B cell (primary cell): ENCODE data around the gene KAT7. TPM values are rescaled to one million over a fixed set of nuclear protein-coding genes. Genes with fewer than 3 reads are reported as not detected.

Source experiments
- ATAC-seq: fragments of 200-7000 bp; cut with Tn5 transposase; one replicate; pipeline ENCODE4 v1.10.0; 2021; ENCODE audit warnings: low read depth, mild to moderate bottlenecking, moderate number of reproducible peaks, moderate library complexity
- CTCF ChIA-PET: fragments of 350-600 bp; sonication (Branson Sonifier 250); formaldehyde crosslinking; loops from one replicate; lab custom pipeline; 2021; ENCODE audit warnings: antibody characterized with exemption, inconsistent platforms; lab: Charles Lee
- POLR2A ChIA-PET: fragments of 350-600 bp; sonication (Branson Sonifier 250); formaldehyde crosslinking; loops from one replicate; lab custom pipeline; 2021; ENCODE audit warnings: antibody characterized with exemption; lab: Charles Lee
- DNase-seq: peaks from one replicate; pipeline ENCODE4 v3.0.0; 2013
- H2AFZ ChIP-seq: 2 replicates; pipeline ENCODE4 v1.6.1; 2012; ENCODE audit warnings: mild to moderate bottlenecking, low read depth, low read length; ENCODE audit not compliant: insufficient read depth, poor library complexity, severe bottlenecking
- H3K27ac ChIP-seq, 2 donors: 1 replicate in 1 of 2; 2 replicates in 1 of 2; pipeline ENCODE4 v1.5.1; 2012 to 2013; ENCODE audit warnings: low read length in 2 of 2, mild to moderate bottlenecking in 2 of 2, moderate library complexity in 1 of 2
- H3K27me3 ChIP-seq, 4 experiments: fragments of 200-600 bp in 1 of 4; sonication (generic) in 1 of 4; replicated peaks in 1 of 4; 1 replicate in 2 of 4; 2 replicates in 2 of 4; pipeline versions ENCODE4 v1.6.1 to v1.7.0; 2013 to 2016; ENCODE audit warnings: low read length in 3 of 4, mild to moderate bottlenecking in 2 of 4, mixed read lengths in 1 of 4, moderate library complexity in 1 of 4; ENCODE audit not compliant: insufficient read depth in 4 of 4, control insufficient read depth in 3 of 4; ENCODE audit errors: control extremely low read depth in 1 of 4
- H3K36me3 ChIP-seq, 2 experiments: replicated peaks in 1 of 2; 1 replicate in 1 of 2; 2 replicates in 1 of 2; pipeline versions ENCODE4 v1.6.1 to v1.7.1; 2013; ENCODE audit warnings: low read length in 1 of 2; ENCODE audit not compliant: insufficient read depth in 2 of 2, control insufficient read depth in 1 of 2; ENCODE audit errors: control extremely low read depth in 1 of 2, extremely low read depth in 1 of 2
- H3K4me1 ChIP-seq, 2 donors: fragments of 200-600 bp in 1 of 2; sonication (generic) in 1 of 2; 1 replicate in 1 of 2; 2 replicates in 1 of 2; pipeline versions ENCODE4 v1.5.1 to v1.6.1; 2013 to 2017; ENCODE audit warnings: low read length in 2 of 2; ENCODE audit not compliant: control insufficient read depth in 2 of 2, insufficient read depth in 2 of 2
- H3K4me2 ChIP-seq: replicated peaks from 2 replicates; pipeline ENCODE3; 2012; ENCODE audit warnings: mild to moderate bottlenecking, low read depth, low read length; ENCODE audit not compliant: poor library complexity, severe bottlenecking
- H3K4me3 ChIP-seq, 5 experiments: fragments of 200-600 bp in 1 of 5; sonication (generic) in 1 of 5; 1 replicate in 3 of 5; 2 replicates in 2 of 5; pipeline versions ENCODE4 v1.5.1 to v1.7.0; 2011 to 2016; ENCODE audit warnings: low read length in 4 of 5, mild to moderate bottlenecking in 4 of 5, low read depth in 2 of 5, control low read depth in 1 of 5, moderate library complexity in 1 of 5; ENCODE audit not compliant: insufficient read depth in 1 of 5; ENCODE audit errors: control extremely low read depth in 1 of 5, extremely low read depth in 1 of 5
- H3K79me2 ChIP-seq: fragments of 200-600 bp; sonication (generic); one replicate; pipeline ENCODE4 v1.6.0; 2016; ENCODE audit warnings: low read length; ENCODE audit not compliant: control insufficient read depth, insufficient read depth
- H3K9ac ChIP-seq: fragments of 200-600 bp; sonication (generic); 2 replicates; pipeline ENCODE4 v1.6.1; 2017; ENCODE audit warnings: mild to moderate bottlenecking, low read length, moderate library complexity
- H3K9me3 ChIP-seq, 3 donors: one replicate each; pipeline versions ENCODE4 v1.6.1 to v1.7.1; 2013; ENCODE audit warnings: low read length in 2 of 3; ENCODE audit not compliant: control insufficient read depth in 2 of 3, insufficient read depth in 1 of 3; ENCODE audit errors: control extremely low read depth in 1 of 3
- H4K20me1 ChIP-seq: 2 replicates; pipeline ENCODE4 v1.6.0; 2012; ENCODE audit warnings: mild to moderate bottlenecking, low read length; ENCODE audit not compliant: insufficient read depth, control insufficient read depth, poor library complexity, severe bottlenecking
- H3K27ac Mint-ChIP-seq: one replicate; pipeline ENCODE4 v1.8.0; 2021; ENCODE audit warnings: mixed read lengths
- H3K27me3 Mint-ChIP-seq: one replicate; pipeline ENCODE4 v1.8.0; 2021; ENCODE audit warnings: mixed read lengths
- H3K4me1 Mint-ChIP-seq: one replicate; pipeline ENCODE4 v1.8.0; 2021; ENCODE audit warnings: mixed read lengths
- H3K4me3 Mint-ChIP-seq: one replicate; pipeline ENCODE4 v1.8.0; 2021; ENCODE audit warnings: mixed read lengths
- H3K9me3 Mint-ChIP-seq: one replicate; pipeline ENCODE4 v1.8.0; 2022; ENCODE audit warnings: mixed read lengths; ENCODE audit not compliant: insufficient read depth
- EZH2 ChIP-seq: IDR thresholded peaks from 2 replicates; pipeline ENCODE4 v1.6.1; 2012; ENCODE audit warnings: borderline replicate concordance, low read depth, mild to moderate bottlenecking, moderate library complexity, low read length; ENCODE audit not compliant: insufficient read depth, poor library complexity, severe bottlenecking
- WGBS: methylation state at CpG from one replicate; pipeline ENCODE4 v1.1.5; 2013; ENCODE audit warnings: missing lambda C conversion rate; ENCODE audit not compliant: insufficient coverage; 5-methylcytosine and 5-hydroxymethylcytosine counted together
- intact Hi-C: fragments of 100-400 bp; cut with micrococcal nuclease; formaldehyde crosslinking; loops from one replicate; pipeline ENCODE4 v1.10.0; 2022
- polyA plus RNA-seq: library from polyadenylated mRNA; depleted of rRNA; stranded (reverse); fragments of >200 nt; gene quantifications from 2 replicates; pipeline ENCODE4 v1.2.3, GENCODE V29; 2012
- total RNA-seq, 2 donors: library from RNA; stranded (reverse); fragments of 120-200 nt in 1 of 2; gene quantifications; 1 replicate in 1 of 2; 2 replicates in 1 of 2; pipeline versions ENCODE4 v1.2.3 to v1.2.4, GENCODE V29; 2013 to 2022
- TF ChIP-seq, protein P1 (sequence below): fragments of 200-600 bp; IDR thresholded peaks from one replicate; pipeline ENCODE4 v1.8.0; 2022; ENCODE audit warnings: antibody characterized with exemption, mild to moderate bottlenecking

Gene KAT7
- total and polyA plus RNA-seq, 2 donors (not counting 1 experiment from before 2014, with no cell fraction given), result 16.7 to 124 TPM

DNA sequence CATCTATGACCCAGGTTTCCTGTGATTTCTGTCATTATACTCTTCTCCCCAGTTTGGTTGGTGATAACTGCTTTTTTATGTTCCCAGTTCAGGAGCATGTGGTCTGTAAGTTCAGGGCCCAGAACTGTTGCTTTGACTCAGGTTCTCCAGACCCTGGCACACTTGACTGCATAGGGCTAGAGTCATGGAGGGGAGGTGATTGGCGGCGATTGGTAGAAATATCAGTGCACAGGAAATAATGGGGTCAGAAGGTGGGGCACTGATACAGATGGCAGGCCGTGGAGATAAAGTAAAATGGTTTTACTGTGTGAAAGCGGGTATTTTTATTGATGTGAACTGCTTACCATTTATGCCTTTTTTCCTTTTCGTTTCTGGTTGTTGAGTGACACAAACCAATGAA is 30.7 kb downstream of the KAT7 start:
- Histone ChIP-seq H3K27me3 (no peaks in the 10 kb centered on the region), H3K9me3 (no peaks in the 10 kb centered on the region), H3K4me3 (no peak overlapping the region), H4K20me1 (peaks cover 28% of the 10 kb centered on the region), H3K4me2 (no peak overlapping the region), H3K4me1 (no peaks in the 10 kb centered on the region), H3K79me2 (peaks cover 2% of the 10 kb centered on the region), H3K27ac (no peak overlapping the region), H3K9ac (no peak overlapping the region), H2AFZ (no peak overlapping the region), H3K36me3 (peaks cover 27 to 88% of the 10 kb centered on the region in 2 experiments)
- H3K4me1 Mint-ChIP-seq, result no peaks in the 10 kb centered on the region
- H3K9me3 Mint-ChIP-seq, result no peaks in the 10 kb centered on the region
- WGBS, result 96% methylated on average over 4 of the region's 5 CpGs
- ChIA-PET POLR2A (no interaction called here), CTCF (no interaction called here)
- H3K4me3 Mint-ChIP-seq, result no peak overlapping the region
- no peaks in the 10 kb centered on the region for H3K27me3 Mint-ChIP-seq
- intact Hi-C loops, result no loop called here
- ATAC-seq (no peak), DNase-seq (no peak)
- no peak overlapping the region for H3K27ac Mint-ChIP-seq
- no peak for TF ChIP-seq EZH2
- TF ChIP-seq, protein P1, sequence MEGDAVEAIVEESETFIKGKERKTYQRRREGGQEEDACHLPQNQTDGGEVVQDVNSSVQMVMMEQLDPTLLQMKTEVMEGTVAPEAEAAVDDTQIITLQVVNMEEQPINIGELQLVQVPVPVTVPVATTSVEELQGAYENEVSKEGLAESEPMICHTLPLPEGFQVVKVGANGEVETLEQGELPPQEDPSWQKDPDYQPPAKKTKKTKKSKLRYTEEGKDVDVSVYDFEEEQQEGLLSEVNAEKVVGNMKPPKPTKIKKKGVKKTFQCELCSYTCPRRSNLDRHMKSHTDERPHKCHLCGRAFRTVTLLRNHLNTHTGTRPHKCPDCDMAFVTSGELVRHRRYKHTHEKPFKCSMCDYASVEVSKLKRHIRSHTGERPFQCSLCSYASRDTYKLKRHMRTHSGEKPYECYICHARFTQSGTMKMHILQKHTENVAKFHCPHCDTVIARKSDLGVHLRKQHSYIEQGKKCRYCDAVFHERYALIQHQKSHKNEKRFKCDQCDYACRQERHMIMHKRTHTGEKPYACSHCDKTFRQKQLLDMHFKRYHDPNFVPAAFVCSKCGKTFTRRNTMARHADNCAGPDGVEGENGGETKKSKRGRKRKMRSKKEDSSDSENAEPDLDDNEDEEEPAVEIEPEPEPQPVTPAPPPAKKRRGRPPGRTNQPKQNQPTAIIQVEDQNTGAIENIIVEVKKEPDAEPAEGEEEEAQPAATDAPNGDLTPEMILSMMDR, result no peak

DNA sequence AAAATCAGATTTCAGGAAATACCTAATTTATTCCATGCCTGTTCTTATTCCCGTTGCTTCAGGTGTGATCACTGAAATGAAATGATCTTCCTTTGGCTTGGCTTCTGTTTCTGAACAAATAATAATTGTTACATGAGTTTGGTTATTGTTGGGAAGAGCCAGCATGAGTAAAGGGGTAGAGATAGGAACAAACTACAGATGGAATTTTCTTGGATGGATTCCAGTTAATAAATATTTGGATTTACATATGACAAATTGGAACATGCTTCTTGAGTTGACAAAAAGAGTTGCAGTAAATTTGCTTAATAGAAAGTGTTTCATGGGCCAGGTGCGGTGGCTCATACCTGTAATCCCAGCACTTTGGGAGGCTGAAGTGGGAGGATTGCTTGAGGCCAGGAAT is 31.2 kb downstream of the KAT7 start:
- Histone ChIP-seq H2AFZ (no peak overlapping the region), H3K79me2 (no peaks in the 10 kb centered on the region), H3K27me3 (no peaks in the 10 kb centered on the region), H3K9me3 (no peaks in the 10 kb centered on the region), H3K9ac (no peak overlapping the region), H3K4me1 (no peaks in the 10 kb centered on the region), H4K20me1 (peaks cover 23% of the 10 kb centered on the region), H3K27ac (no peak overlapping the region), H3K36me3 (peaks cover 24 to 88% of the 10 kb centered on the region in 2 experiments), H3K4me3 (no peak overlapping the region), H3K4me2 (no peak overlapping the region)
- intact Hi-C loops, result no loop called here
- H3K9me3 Mint-ChIP-seq, result no peaks in the 10 kb centered on the region
- no peak overlapping the region for H3K4me3 Mint-ChIP-seq
- TF ChIP-seq, protein P1, result no peak
- no peak for TF ChIP-seq EZH2
- no peak for ATAC-seq
- H3K4me1 Mint-ChIP-seq, result no peaks in the 10 kb centered on the region
- DNase-seq, result no peak
- no peak overlapping the region for H3K27ac Mint-ChIP-seq
- no peaks in the 10 kb centered on the region for H3K27me3 Mint-ChIP-seq
- WGBS, result 100% methylated on average over 1 of the region's 2 CpGs
- CTCF ChIA-PET, result no interaction called here
- POLR2A ChIA-PET, result interaction anchor here (0.6 kb wide), 1 partner anchor 112 kb away, joined by 3 read pairs; no protein-coding TSS in a partner anchor
